Measurements from ENCODE around the gene CDH4.
"Not testable (repeated sequence)": the region's sequence is repeated elsewhere in the genome, so short reads cannot be mapped to it uniquely, and the experiment has no call there.

Gene CDH4

DNA sequence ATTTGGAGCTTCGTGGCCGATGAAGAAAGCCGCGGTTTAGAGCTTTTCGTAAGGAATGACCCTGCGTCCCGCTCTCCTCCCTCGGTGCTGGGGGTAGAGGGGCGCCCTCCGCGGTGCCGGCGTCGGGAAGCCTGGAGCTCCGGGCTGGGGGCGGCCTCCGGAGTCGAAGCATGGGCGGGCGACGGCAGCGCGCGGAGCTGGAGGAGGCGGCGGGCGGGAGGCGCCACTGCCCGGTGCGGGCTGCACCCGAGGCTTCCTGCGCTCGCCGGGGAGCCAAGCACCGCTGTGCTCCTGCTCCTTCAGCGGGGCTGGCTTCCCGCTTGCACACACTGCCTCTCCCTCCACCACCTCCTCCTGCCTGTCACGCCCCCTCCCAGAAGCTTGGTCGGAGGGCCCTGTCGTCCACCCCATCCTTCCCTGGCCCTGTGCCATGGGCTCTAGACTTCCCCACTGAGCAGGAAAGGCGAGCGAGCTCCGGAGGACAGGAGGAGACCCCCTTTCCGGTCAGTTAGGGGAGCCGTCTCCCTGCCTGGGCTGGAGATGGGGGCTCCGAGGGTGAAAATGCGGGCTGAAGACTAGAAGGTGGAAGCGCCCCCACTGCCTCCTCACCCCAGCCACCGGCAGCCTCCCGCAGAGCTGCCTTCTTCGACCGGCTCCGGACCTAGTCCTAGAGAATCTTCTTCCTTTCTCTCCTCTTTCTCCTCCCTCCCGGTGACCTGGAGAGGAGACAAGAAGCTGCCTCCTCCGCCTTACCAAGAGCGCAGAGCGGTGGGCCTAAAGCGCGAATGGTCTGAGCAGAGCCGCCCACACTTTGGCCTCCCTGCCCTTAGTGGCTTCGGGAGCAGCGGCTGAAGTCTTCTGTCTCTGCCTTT lies 1.8 kb downstream of the CDH4 start:
- no peak for DNase-seq (ENCODE audit: low read depth in 2 of 2)

DNA sequence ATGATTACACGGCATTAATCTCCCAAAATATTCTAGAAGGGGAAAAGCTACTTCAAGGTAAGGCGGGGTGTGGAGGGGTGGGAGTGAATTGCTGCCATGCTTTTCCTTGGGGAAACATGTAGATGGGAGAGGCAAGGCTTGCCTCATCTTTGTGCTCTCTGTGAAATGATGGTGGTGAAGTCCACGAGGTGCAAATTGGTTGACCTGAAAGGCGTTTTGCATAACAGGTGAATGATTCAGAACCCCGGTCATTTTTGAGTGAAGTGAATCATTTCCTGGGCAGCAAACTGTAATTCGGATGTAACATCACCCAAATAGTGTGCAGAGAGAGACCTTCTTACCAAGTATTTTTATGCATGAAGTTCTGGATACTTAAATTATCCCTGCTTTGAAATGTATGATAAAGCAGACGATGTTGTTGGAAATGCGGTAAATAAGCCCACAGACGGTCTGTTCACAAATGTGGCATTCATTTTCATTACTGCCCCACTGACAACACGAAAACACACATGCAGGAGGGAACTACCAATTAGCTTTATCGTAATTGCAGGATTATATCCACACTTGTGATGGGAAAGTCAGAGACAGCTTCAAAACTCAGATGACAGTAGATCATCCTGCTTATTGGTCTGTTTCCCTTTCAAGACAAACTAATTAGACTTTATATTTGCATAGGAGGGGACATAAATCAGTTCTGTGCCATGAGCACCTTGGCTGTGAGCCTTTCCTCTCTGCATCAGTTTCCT lies 3.0 kb downstream of the CDH4 start:
- no peak for DNase-seq (ENCODE audit: low read depth in 2 of 2)

DNA sequence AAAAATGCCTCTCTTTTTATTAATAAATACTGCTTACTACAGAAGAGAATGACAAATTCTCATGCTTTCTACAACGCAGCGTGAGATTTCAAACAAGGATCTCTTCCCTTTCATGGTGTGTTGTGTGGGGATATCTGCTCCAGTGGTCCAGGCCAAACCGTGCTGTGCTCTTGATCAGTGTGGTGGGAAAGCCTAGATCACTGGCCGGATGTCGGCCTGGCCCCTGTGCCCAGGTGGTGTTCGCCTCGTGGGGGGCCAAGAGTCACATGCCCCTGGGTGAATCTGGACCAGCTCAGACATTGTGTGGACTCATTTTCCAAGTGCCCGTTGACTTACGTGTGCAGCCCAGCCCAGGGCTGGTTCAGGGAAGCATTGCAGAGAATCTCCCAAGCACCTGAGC lies 4.3 kb downstream of the CDH4 start:
- no peak for DNase-seq (ENCODE audit: low read depth in 2 of 2)

DNA sequence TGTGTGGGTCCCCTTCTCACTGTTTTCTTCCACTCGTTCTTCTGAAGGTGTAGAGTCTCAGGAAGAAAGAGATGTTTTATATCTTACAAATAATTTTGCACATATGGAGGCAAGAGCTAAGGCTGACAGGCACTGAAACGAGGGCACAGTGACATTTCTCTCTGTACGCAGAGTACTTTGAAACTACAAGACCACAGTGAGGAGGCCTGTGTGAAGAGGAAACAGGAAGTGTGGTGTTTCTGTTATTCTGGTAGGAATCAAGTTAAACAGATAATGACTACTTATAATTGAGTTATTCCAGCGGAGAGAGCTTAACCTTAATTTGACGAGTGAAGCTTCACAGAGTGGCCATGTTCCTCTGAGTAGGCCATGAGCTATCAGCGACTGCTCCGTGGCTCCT lies 4.8 kb downstream of the CDH4 start:
- DNase-seq (ENCODE audit: low read depth in 2 of 2): no peak

DNA sequence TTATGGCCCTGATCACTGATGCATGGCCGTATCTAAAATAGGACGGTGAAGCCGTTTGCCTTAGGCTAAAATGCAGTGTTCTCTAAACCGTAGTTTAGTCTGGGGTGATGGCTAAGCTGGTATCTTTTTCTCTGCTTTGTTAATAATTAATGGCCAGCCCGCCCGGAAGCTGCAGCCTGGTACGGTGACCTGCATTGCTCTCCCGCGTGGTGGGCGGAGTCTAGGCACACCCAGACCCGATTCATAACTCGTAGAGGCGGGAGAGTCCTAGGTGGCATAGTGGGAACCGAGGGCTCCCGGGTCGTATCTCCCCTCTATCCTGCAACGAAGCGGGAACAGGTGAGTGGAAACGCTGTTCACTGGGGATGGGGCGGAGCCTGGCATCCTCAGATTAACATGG lies 5.5 kb downstream of the CDH4 start:
- DNase-seq (ENCODE audit: low read depth in 2 of 2): no peak

DNA sequence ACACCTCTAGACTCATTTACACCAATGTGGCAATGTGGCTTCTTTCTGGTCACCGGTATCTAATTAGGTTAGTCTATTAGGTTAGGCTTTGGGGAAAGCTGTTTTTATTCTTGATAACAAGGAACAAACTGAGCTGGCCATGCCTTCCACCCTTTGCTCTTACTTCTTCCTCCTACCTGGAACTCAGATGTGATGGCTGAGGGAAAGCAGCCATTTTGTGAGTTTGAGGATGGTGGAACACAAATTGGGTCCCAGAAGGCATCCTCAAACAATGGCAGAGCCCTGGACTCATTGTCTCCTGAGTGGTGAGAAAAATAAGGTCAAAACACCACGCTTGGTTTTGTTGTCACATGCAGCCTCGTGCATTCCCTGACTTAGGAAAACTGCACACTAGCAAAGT lies 7.7 kb downstream of the CDH4 start:
- DNase-seq (ENCODE audit: low read depth in 2 of 2): no peak

DNA sequence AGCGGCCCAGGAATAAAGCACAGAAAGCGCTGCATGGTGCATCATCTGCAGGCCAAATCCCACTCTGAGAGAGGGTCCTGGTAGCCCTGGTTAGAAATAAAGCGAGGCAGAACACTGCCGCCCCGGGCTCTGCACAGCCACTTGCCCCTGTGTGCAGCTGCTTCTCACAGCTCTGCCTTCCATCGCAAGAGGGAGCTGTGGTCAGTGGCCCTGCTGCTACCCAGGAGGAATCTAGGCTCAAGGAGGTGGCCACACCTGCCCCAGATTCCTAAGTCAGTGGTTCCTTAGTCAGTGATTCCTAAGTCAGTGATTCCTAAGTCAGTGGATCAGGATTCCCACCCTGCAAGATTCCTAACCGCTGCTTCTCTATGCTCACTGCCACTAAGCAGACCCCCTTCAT lies 8.8 kb downstream of the CDH4 start:
- no peak for DNase-seq (ENCODE audit: low read depth in 2 of 2)

DNA sequence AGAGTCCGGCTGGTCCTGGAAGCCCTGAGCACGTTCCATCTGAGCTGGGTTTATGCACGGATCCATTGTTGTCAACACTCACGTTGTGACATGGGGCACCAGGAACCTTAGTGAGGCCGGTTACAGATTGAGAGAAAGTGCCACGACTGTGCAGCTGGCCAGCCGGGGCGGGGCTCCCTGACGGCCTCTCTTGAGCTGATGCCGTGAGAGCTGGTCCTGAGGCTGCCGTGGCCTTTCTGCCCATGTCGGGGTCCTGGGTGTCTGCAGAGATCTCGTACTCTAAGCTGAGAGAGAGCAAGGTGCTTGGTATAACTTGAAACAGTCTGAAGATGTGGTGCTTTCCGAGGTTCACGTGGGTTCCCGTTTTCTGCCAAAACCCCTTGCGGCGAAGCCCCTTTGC lies 10.0 kb downstream of the CDH4 start:
- no peak for DNase-seq (ENCODE audit: low read depth in 2 of 2)

DNA sequence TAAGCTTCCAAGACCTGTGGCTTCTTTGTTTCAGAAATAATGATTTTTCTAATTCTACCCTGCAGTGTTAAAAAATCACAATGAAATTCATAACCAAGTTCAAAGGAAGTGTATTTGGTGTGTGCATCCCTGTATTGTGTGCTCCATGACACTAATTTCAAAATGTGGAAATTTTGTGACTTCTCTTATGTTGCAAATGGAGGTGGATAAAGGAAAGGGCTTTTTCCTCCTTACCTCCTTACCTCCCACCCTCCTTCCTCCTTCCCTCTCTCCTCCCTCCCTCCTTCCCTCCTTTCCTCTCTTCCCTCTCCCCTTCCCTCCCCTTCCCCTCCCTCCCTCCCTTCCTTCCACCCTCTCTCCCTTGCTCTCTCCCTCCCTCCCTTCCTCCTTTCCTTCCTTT lies 10.5 kb downstream of the CDH4 start:
- no peak for DNase-seq (ENCODE audit: low read depth in 2 of 2)

DNA sequence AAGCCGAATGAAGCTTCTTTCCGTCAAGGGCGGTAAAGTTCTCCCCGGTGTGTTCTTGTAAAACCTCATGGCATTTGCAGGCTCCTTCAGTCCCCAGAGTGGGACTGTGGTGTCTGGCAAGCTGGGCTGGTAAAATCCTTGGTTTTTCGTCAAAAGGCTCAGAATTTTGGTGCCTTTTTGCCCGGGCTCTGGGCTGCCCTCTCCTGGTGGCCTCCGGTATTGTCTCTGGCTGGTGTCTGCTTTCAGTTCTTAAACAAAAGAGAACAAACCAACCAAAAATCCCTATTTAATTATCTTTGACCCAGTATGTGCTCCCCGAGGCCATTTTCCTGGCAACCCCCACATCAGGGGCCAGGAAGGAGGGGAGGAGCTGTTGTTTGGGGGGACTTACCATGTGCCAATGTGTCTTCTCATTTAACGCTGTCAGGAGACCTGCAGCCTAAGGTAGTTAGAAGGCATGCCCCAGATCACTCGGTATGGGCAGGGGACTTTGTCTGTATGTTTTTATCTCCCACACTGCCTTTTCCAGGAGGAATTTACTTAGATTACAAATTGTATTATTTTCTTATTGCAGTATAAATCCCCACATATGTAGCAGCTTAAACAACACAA lies 11.1 kb downstream of the CDH4 start:
- DNase-seq (ENCODE audit: low read depth in 2 of 2): peak; percentile 4 to 58

DNA sequence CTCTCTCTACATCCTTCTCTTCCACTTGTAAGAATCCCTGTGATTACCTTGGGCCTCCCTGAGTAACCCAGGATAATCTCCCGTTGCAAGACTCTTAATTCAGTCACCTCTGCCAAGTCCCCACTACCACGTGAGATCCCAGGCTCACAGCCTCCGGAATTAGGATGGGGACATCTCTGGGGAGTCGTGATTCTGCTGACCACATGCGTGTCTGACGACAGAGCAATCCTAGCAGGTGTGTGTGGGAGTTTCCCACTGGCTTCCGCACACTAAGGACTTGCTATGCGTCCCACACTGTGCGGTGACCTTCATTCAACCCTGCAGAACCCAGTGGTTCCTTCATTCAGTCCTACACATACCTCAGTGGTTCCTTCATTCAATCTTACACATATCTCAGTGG lies 11.9 kb downstream of the CDH4 start:
- DNase-seq (ENCODE audit: low read depth in 2 of 2): no peak

DNA sequence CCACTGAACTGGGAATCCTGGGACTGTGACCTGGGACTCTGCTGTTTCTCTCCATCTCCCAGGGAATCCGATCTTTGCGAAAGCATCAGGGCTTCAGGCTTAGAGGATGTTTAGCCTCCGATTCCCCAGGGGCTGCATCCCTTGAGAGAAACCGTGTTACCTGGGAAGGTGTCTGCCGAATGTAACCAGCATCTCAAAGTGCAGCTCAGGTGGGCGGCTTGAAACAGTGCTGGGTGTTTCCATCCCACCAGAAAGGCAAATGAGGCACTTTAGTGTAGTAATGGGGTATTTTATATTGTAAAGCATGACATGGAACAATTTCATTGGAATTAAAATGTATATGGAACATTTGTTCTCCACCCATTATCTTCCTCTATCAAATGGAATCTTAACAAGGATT lies 15.2 kb downstream of the CDH4 start:
- DNase-seq (ENCODE audit: low read depth in 2 of 2): no peak

DNA sequence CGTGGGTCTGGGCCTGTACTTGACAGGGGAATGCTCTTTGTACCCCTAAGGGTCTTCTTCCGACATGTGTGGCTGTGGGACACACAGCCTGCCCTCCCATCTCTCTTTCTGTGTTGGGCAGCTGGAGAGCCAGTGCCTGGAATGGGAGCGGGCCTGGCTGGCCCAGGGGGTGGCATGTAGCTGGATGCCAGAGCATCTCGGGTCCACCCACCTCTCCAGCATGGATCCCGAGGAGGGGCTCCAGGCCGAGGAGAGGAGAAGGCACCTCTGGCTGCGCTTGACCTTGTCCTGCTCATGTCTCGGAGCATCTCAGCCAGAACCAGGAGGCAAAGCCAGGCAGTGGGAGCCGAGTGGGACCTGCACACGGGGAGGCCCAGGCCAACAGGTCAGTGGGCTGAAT lies 16.0 kb downstream of the CDH4 start:
- DNase-seq (ENCODE audit: low read depth in 2 of 2): no peak

DNA sequence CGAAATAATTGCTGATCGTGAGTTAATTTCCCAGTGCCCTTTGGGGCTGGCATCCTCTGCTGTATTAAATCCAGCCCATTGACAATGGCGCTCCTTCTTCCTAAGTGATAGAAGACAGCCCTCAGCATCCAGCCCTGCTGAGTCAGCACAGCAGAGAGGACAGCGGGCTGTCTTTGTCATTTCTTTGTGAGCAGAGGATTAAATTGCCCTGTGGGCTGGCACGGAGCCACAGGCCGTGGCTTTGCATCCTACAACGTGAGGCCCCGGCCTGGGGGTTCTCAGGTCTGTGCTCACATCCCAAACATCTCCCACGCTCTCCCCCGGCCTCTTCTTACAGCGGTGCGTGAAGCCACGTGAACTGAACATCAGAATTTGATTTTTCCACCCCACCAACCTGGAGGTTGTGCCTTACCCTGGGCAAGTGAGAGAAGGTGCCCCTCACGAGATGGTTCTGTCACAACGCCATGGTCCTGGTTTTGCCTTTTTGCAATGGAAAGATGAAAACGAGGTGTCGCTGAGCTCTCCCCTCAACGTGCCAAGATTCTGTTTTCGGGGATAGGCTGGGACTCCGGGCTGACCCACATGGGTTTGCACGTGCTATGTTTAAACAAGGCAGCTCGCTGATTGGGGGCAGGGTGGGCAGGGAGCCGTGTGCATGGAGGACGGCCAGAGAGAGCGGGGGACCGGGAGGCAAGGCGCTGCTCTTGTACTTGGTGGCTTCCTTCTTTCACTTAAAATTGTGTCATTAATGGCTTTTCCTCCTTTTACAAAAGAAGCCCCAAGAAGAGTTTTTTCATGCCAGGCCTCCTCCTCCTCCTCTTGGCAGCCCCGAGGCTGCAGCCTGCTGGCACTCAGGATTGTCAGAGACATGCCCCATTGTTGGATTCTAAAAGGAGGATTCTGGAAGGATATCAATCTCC lies 19.5 kb downstream of the CDH4 start:
- no peak for DNase-seq (ENCODE audit: low read depth in 2 of 2)

DNA sequence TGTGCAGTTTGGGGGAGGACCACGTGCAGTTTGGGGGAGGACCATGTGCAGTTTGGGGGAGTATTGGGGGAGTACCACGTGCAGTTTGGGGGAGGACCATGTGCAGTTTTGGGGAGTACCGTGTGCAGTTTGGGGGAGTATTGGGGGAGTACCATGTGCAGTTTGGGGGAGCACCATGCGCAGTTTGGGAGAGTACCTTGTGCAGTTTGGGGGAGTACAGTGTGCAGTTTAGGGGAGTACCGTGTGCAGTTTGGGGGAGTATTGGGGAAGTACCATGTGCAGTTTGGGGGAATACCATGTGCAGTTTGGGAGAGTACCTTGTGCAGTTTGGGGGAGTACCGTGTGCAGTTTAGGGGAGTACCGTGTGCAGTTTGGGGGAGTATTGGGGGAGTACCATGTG lies 21.0 kb downstream of the CDH4 start:
- DNase-seq (ENCODE audit: low read depth in 2 of 2): not testable (repeated sequence)

DNA sequence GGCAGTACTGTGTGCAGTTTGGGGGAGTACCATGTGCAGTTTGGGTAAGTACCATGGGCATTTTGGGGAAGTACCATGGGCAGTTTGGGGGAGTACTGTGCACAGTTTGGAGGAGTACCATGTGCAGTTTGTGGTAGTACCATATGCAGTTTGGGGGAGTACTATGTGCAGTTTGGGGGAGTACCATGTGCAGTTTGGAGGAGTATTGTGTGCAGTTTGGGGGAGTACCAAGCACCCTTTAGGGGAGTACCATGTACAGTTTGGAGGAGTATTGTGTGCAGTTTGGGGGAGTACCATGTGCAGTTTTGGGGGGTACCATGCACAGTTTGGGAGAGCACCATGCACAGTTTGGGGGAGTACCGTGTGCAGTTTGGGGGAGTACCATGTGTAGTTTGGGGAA lies 21.6 kb downstream of the CDH4 start:
- not testable (repeated sequence) for DNase-seq (ENCODE audit: low read depth in 2 of 2)

DNA sequence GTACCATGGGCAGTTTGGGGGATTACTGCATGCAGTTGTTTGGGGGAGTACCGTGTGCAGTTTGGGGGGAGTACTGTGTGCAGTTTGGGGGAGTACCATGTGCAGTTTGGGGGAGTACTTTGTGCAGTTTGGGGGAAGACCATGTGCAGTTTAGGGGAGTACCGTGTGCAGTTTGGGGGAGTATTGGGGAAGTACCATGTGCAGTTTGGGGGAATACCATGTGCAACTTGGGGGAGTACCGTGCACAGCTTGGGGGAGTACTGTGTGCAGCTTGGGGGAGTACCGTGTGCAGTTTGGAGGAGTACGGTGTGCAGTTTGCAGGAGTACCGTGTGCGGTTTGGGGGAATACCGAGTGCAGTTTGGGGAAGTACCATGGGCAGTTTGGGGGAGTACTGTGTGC lies 22.3 kb downstream of the CDH4 start:
- no peak for DNase-seq (ENCODE audit: low read depth in 2 of 2)

DNA sequence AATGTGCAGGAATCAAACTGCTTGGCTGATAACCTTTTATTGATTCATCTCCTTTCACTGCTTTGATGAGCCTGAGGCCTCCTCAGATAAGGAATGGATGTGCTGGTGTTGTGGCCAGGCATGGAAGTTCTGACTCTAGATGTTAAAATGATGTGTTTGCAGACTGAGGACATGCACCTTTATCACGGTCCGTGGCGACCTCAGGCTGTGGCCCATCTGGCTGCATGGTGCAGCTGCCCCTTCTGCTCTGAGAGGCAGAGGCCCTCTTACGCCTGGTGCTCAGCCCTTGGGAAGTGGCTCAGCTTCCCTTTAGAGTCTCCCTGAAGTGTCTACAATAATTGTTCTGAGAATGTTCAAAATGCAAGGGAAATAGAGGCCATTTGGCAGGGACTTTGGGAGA lies 26.2 kb downstream of the CDH4 start:
- DNase-seq (ENCODE audit: low read depth in 2 of 2): no peak

DNA sequence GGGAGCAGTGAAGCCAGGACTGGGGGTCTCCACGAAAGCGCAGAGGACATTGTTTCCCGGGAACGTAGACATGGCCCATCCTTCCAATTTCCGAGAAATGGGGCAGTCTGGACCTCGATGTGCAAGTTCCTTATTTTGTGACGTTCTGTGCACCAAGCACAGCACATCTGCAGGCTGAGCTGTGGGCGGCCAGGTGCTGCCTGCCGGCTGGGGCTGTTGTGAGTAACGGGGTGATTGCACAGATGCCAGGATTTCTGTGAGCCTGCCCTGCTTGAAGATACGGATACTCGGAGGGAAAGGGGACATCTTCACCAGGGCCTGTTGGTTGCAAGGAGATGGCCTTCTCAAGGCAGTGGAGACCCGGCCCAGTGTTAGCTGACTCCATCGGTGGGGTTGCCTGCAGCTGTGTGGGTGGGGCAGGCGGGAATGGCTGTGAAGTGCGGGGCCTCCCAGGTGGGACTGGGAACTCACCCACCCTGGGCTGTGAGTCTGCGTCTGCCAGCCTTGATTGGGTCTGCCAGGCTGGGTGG lies 27.6 kb downstream of the CDH4 start:
- no peak for DNase-seq (ENCODE audit: low read depth in 2 of 2)

DNA sequence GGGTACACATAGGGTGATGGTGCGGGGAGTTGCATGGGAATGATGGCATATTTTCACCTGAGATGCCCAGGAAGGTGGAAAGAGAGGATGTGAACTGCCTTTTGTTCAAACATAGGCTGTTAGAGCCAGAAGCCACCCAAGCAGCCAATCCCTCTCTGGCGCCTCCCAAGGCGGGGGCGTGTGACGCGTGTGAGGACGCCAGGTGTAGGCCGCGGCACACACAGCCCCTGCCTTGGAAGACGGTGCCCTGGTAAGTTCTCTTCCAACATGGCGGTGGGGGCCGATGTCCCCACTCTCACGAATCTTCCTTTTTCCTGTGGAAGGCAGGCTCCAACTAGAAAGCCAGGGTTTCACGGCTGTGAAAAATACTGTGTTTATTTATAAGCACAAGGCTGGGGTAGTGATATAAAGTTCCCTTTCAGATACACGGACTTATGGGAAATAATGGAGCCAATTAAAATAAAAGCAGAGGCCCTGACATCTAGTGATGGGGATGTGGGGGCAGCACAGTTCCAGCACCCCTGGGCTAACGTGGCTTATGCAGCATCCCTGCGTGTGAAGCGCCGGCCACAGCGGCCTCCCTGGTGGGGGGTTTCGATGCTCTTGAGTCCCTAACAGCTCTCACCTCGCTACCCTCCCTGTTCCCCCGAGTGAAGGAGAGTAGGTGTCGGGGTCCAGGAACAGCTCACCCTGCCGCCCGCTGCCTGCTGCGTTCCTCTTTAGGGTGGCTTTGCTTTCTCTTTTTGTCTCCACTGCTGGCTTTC lies 28.3 kb downstream of the CDH4 start:
- no peak for DNase-seq (ENCODE audit: low read depth in 2 of 2)

DNA sequence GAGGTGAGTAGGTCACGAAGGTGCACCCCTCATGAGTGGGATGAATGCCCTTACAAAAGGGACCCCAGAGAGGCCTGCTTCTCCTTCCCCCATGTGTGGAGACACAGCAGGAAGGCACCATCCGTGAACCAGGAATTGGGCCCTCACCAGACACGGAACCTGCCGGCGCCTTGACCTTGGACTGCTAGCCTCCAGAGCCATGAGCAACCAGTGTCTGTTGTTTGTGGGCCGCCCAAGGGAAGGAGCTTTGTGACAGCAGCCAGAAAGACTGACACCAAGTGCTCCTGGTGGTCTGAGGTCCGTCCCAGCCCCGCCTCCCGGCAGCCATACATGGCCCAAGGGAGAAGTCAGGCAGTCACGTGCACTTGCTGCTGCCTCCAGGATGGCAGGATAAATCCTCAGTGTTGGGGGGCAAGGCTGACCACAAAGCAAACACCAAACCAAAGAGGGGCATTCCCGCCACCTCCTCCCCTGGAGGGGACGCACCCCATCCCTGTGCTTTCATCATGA lies 29.3 kb downstream of the CDH4 start:
- no peak for DNase-seq (ENCODE audit: low read depth in 2 of 2)

All from stimulated activated CD4-positive, alpha-beta T cell treated with anti-CD3 and anti-CD28 coated beads, Interleukin-4, amount 100 ng/mL, for 48 hours (primary cell).